HG03108 (cell line): ENCODE results near the gene ZNF784.
A peak's percentile ranks its signal among the peaks of the same experiment; 100 is the strongest.

ENCODE experiments used
- ATAC-seq: cut with Tn5 transposase; IDR thresholded peaks from one replicate; pipeline ENCODE4 v1.9.1; 2021; ENCODE audit warnings: moderate library complexity; ENCODE audit not compliant: unreplicated experiment

ZNF784 gene

DNA sequence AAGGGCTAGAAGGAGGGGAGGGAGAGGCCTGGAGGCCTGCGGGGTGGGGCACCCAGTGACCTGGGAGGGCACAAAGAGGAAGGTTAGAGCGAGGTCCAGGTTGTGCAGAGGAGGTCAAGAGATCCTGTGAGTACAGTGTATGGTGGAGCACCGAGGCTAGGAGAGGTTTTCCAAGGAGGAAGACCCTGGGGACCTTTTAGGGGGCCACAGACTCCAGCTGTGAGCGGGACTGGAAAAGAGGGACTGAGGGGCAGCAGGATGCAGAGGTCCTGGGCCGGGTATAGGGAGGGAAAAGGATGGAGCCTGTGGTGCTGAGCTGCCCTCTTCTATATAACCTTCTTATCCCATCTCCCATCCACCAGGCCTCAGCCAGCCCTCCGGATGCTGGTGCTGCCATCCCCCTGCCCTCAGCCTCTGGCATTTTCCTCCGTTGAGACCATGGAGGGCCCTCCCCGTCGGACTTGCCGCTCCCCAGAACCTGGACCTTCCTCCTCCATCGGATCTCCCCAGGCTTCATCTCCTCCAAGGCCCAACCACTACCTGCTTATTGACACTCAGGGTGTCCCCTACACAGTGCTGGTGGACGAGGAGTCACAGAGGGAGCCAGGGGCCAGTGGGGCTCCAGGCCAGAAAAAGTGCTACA is 19.9 kb upstream of the ZNF784 start:
- ATAC-seq: no peak

DNA sequence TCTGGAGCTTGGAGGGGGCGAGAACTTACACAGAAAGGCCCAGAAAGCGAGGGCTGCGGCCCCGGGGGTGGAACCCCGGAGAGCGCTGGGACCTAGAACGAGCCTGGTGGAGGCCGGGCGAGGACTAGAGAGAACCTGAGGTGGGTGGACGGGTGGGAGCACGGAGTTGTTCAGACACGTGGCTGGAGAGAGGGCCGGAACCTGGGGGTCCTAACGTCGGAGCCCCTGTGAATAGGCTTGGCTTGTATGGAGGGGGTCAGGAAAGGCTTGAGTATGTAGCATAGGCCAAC is 19.5 kb upstream of the ZNF784 start:
- ATAC-seq: no peak

- peak; percentile 24 for ATAC-seq
Measured at GRCh38 chr19:55643003-55643886, 18.9 kb upstream of the ZNF784 start, which contains the start of gene ZNF581. TSS of gene ZNF581 (plus strand) at chr19:55643649. CDS start at chr19:55644572, 923 bp downstream.

GRCh38 chr19:55642153-55643002 is 18.0 kb upstream of the ZNF784 start:
- ATAC-seq: peak; percentile 6

GRCh38 chr19:55641426-55642152 is 17.2 kb upstream of the ZNF784 start:
- no peak for ATAC-seq

DNA sequence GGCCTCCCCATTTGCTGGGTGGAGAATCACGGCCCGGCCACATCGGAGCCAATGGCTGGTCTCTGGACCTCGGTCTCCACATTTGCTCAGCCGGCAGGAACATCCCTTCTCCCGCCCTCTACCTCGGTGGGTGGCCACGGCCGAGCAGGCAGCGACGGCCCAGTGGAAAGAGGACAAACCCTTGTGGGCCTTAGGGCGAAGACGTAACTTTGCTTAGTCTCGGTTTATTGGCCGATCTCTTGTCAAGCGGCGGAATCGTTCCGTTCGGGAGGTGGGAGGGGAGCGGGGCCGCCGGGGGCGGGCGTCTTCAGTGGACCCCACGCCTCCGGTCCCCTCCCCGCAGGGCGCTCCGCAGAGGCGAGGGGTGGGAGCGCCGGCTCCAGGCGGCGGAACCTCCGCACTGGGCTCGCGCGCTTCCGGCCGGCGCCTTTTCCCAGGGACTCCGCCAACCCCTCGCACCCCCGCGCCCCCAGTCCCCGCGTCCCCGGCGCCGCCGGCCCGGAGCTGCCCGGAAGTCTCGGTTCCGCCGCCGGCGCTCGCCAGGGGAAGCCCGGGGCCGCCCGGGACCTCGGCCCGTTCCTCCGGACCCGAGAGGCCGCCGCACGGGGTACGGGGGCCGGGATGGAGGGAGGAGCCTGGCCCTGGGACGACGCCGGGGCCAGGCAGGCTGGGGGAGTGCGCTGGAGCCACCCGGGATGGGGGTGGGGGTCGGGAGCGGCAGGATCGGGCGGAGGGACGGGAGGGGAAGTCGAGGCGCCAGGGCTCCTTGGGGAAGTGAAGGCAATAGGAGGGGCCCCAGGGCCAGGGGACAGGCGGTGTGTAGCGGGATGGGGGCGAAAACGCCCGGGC is 16.4 kb upstream of the ZNF784 start, which contains the start of gene ZNF580:
ZNF580 (plus strand) TSS at position 426 of the 849 bp plus-strand sequence. CDS start 1,507 bp downstream, outside the sequence.
- ATAC-seq: no peak

DNA sequence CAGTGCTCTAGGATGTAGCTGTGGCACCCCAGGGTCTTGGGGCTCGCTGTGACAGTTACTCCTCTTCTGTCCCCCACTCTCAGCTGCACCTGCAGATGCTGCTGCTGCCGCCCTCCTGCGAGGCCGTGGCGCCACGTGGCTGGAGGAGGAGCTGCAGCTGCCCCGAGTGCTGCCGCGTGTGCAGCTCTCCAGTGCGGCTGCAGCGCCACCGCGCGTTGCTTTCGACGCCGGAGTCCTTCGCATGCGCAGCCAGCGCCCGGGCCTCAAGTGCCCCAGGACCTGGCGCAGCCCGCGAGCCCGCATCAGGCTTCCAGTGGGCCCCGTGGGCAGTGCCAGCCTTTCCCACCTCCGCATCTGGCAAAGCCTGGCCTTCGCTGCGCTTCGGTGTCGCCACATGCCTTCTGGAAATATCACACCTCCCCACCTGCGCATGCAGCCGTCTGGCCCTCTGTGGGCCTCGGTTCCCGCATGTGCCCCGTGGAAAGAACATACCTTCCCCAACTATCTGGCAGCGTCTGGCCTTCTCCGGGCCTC is 15.7 kb upstream of the ZNF784 start:
- ATAC-seq: no peak

DNA sequence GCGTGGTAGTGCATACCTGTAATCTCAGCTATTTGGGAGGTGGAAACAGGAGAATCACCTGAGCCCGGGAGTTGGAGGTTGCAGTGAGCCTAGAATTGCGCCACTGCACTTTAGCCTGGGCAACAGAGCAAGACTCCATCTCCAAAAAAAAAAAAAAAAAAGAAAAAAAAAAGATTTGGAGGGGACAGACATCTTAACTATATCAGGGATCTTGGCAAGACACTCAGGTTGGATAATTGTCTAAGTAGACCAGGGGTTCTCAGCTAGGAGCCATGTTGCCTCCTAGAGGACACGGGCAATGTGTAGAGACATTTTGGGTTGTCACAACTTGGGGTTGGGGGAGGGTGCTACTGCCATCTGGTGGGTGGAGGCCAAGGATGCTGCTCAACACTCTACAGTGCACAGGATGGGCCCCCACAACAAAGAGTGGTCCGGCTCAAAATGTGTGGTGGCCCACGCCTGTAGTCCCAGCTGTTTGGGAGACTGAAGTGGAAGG is 14.5 kb upstream of the ZNF784 start:
- ATAC-seq: no peak

GRCh38 chr19:55637534-55637933 is 13.2 kb upstream of the ZNF784 start:
- ATAC-seq: no peak

DNA sequence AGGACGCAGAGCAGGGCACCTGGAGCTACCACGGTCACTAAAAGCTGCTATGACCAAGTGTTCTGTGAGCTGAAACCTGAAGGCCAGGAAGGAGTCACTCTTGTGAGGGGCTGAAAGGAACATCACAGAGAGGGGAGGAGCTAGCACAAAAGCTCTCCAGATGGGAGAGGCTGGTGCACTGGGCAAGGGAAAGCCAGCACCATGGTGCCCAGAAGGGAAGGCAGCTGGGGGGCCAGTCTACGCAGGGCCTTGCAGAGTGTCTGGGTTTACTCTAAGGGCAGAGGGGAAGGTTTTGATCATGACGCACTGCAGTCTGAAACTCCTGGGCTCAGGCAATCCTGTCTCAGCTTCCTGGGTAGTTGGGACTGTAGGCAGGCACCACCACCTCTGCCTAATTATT is 12.4 kb upstream of the ZNF784 start:
- ATAC-seq: no peak

- no peak for ATAC-seq
Measured at GRCh38 chr19:55635856-55636440, 11.6 kb upstream of the ZNF784 start.

GRCh38 chr19:55635334-55635717 is 11.0 kb upstream of the ZNF784 start:
- no peak for ATAC-seq

DNA sequence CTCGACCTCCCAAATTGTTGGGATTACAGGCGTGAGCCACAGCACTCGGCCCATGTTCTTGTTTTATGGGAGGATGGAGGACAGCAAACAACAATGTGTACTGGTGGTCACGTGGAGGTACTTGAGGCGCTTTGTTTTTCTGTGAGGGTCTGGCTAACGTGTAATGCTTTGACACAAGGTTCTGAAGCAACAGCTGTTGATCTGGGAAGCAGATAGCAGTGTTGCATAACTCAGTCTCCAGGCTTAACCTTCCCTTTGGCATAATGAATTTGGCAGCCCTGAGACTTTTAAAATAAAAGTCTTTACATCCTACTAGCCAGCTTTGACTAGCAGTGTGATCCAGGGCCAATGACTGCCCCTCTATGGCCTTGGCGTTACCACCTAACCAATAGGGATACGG is 9.5 kb upstream of the ZNF784 start:
- no peak for ATAC-seq

DNA sequence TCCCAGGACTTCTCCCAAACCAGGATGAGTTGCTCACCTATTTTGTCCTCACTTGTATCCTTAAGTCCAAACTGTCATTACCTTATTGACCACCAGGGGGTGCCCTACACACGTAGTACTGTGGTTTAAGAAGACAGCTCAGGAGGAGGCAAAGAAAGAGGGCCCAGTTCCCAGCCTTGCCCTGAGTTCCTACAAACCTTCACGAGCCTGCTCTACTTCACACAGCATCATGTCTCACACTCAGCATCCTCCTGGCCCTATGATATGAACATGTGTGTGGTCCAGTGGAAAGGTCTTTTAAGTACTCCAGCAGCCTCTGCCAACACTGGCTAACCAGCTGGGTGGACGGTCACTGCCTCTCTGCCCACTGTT is 8.1 kb upstream of the ZNF784 start:
- no peak for ATAC-seq

GRCh38 chr19:55626350-55626749 is 2.0 kb upstream of the ZNF784 start:
- ATAC-seq: no peak

DNA sequence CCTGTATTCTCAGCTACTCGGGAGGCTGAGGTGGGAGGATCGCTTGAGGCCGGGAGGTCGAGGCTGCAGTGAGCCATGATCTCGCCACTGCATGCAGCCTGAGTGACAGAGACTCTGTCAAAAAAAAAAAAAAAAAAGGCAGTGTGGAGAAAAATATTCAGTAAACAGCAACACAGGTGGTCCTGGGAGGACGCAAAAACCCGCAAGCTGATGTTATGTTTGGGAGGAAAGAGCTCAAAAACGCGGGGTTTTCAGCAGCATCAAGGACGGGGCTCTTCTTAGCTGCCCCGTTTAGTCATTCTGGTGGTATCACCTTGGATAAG is 599 bp upstream of the ZNF784 start:
- ATAC-seq: no peak

- no peak for ATAC-seq
Measured at GRCh38 chr19:55623561-55623960, 805 bp downstream of the ZNF784 start.

- no peak for ATAC-seq
Measured at GRCh38 chr19:55623130-55623529, 1.2 kb downstream of the ZNF784 start.

GRCh38 chr19:55622242-55622969 is 2.0 kb downstream of the ZNF784 start:
- ATAC-seq: no peak
